CD8-positive, alpha-beta memory T cell (primary cell): ENCODE measurements around the gene FNDC3B. TPM values are rescaled to one million over a fixed set of nuclear protein-coding genes. Genes with fewer than 3 reads are reported as not detected.
"Not testable (repeated sequence)": the region's sequence is repeated elsewhere in the genome, so short reads cannot be mapped to it uniquely, and the experiment has no call there.

Source experiments
- CTCF ChIA-PET: fragments of 350-600 bp; sonication (Branson Sonifier 250); formaldehyde crosslinking; loops from one replicate; lab custom pipeline; 2021; ENCODE audit warnings: antibody characterized with exemption; lab: Charles Lee
- POLR2A ChIA-PET: fragments of 350-600 bp; sonication (Branson Sonifier 250); formaldehyde crosslinking; loops from one replicate; lab custom pipeline; 2021; ENCODE audit warnings: antibody characterized with exemption; lab: Charles Lee
- DNase-seq, 5 donors: peaks; one replicate each; pipeline versions ENCODE4 v3.0.0 to v3.0.0-alpha.2; 2020 to 2022; ENCODE audit warnings: mixed read lengths in 1 of 5
- H3K27ac ChIP-seq: one replicate; pipeline ENCODE4 v1.7.0; 2013; ENCODE audit warnings: low read depth, mild to moderate bottlenecking, low read length, moderate library complexity
- H3K27me3 ChIP-seq: 2 replicates; pipeline ENCODE4 v1.7.0; 2013; ENCODE audit warnings: low read length, mild to moderate bottlenecking; ENCODE audit not compliant: insufficient read depth, poor library complexity, severe bottlenecking
- H3K36me3 ChIP-seq: 2 replicates; pipeline ENCODE4 v1.7.0; 2013; ENCODE audit warnings: mild to moderate bottlenecking, low read length, moderate library complexity; ENCODE audit not compliant: insufficient read depth
- H3K4me1 ChIP-seq: 2 replicates; pipeline ENCODE4 v1.7.0; 2013; ENCODE audit warnings: mild to moderate bottlenecking, low read length, moderate library complexity; ENCODE audit not compliant: insufficient read depth
- H3K4me3 ChIP-seq: 2 replicates; pipeline ENCODE4 v1.7.0; 2013; ENCODE audit warnings: mild to moderate bottlenecking, low read length
- H3K9me3 ChIP-seq: 2 replicates; pipeline ENCODE4 v1.7.0; 2013; ENCODE audit warnings: mild to moderate bottlenecking, low read length
- H3K27ac Mint-ChIP-seq, 8 donors: one replicate each; pipeline ENCODE4 v1.8.0; 2020 to 2021; ENCODE audit warnings: mixed read lengths in 8 of 8, mild to moderate bottlenecking in 6 of 8, inconsistent platforms in 3 of 8, moderate library complexity in 3 of 8
- H3K27me3 Mint-ChIP-seq, 2 donors: one replicate each; pipeline ENCODE4 v1.8.0; 2020 to 2021; ENCODE audit warnings: mixed read lengths in 2 of 2, mild to moderate bottlenecking in 1 of 2, moderate library complexity in 1 of 2
- H3K36me3 Mint-ChIP-seq, 3 donors: one replicate each; pipeline ENCODE4 v1.8.0; 2020 to 2021; ENCODE audit warnings: mixed read lengths in 3 of 3, inconsistent platforms in 1 of 3, mild to moderate bottlenecking in 1 of 3
- H3K4me1 Mint-ChIP-seq, 3 donors: one replicate each; pipeline ENCODE4 v1.8.0; 2020 to 2021; ENCODE audit warnings: mixed read lengths in 3 of 3, inconsistent platforms in 1 of 3, mild to moderate bottlenecking in 1 of 3
- H3K4me3 Mint-ChIP-seq, 7 donors: one replicate each; pipeline ENCODE4 v1.8.0; 2020 to 2021; ENCODE audit warnings: mixed read lengths in 7 of 7, mild to moderate bottlenecking in 6 of 7, moderate library complexity in 4 of 7, inconsistent platforms in 2 of 7
- H3K9me3 Mint-ChIP-seq, 5 donors: one replicate each; pipeline ENCODE4 v1.8.0; 2020 to 2022; ENCODE audit warnings: mixed read lengths in 5 of 5, mild to moderate bottlenecking in 3 of 5, moderate library complexity in 2 of 5, inconsistent platforms in 1 of 5
- polyA plus RNA-seq: library from polyadenylated mRNA; unstranded; fragments of 300-500 nt; fragmentation: Illumina TruSeq; gene quantifications from one replicate; pipeline ENCODE4 v1.2.3, GENCODE V29; 2021
- total RNA-seq, 2 experiments: library from RNA; stranded (reverse); gene quantifications; one replicate each; pipeline ENCODE4 v1.2.3, GENCODE V29; 2021

FNDC3B gene
- total and polyA plus RNA-seq, 3 experiments from 2014 or later = 8.7 to 18.6 (median 17.4) TPM

DNA sequence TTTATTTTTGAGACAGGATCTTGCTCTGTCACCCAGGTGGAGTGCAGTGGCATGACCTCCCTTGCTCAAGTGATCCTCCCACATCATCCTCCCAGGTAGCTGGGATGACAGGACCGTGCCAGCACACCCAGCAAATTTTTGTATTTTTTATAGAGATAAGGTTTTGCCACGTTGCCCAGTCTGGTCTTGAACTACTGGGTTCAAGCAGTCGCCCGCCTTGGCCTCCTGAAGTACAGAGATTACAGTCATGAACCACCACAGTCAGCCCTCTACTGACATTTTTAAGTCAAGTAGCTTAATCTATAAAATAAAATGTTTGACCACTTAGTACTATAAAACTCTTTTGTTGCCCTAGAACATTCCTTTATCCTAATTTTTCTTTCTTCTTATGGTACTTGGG is 198.8 kb downstream of the FNDC3B start:
- Histone ChIP-seq H3K9me3 (peaks cover 6% of the 10 kb centered on the region), H3K27ac (no peak overlapping the region), H3K27me3 (no peaks in the 10 kb centered on the region), H3K36me3 (no peaks in the 10 kb centered on the region), H3K4me3 (no peak overlapping the region), H3K4me1 (no peaks in the 10 kb centered on the region)
- peaks cover 0 to 13% (median 4%) of the 10 kb centered on the region in 3 donors for H3K4me1 Mint-ChIP-seq
- ChIA-PET POLR2A (no interaction called here), CTCF (no interaction called here)
- peak overlapping the region in 1 of 8 donors; percentile 40 for H3K27ac Mint-ChIP-seq
- no peak overlapping the region for H3K4me3 Mint-ChIP-seq
- DNase-seq = no peak
- no peaks in the 10 kb centered on the region for H3K27me3 Mint-ChIP-seq
- H3K36me3 Mint-ChIP-seq = peaks cover 14 to 26% (median 16%) of the 10 kb centered on the region in 3 donors
- H3K9me3 Mint-ChIP-seq = peaks cover 5 to 17% (median 14%) of the 10 kb centered on the region in 5 donors

DNA sequence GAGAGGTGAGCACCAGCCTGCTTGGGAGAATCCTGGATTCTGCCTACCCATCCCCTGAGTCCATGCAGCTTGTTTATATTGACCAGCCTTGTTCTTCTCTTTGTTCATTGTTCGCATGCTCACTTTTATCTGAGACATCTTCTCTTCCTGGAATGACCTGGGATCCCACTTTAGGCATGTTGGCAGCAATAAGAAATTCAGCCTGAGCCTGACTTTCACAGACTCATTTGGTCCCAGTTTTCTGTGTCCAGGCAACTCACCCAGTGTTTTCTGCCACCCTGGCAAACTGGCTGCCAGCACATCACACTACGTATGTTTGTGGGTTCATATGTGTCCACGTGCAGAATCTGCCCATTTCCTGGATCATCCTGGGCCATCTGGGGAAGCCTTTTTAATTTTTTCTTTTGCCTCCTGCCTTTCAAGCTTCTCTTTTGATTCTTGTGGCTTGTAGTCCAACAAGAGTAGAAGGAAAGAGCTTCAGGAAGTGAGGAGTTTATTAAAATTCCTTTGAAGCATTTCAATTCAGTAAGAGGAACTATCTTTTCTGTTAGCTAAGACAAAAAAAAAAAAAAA is 199.9 kb downstream of the FNDC3B start:
- no peaks in the 10 kb centered on the region for H3K36me3 ChIP-seq
- H3K4me3 Mint-ChIP-seq = peak overlapping the region in 1 of 7 donors; percentile 13
- no peak for DNase-seq
- peaks cover 5 to 22% (median 14%) of the 10 kb centered on the region in 5 donors for H3K9me3 Mint-ChIP-seq
- H3K36me3 Mint-ChIP-seq = peaks cover 16 to 32% (median 19%) of the 10 kb centered on the region in 3 donors
- H3K27ac Mint-ChIP-seq = peak overlapping the region in 1 of 8 donors; percentile 30
- CTCF ChIA-PET = no interaction called here
- H3K27me3 ChIP-seq = no peaks in the 10 kb centered on the region
- peaks cover 6 to 24% (median 6%) of the 10 kb centered on the region in 3 donors for H3K4me1 Mint-ChIP-seq
- H3K9me3 ChIP-seq = peaks cover 6% of the 10 kb centered on the region
- H3K27me3 Mint-ChIP-seq = no peaks in the 10 kb centered on the region
- POLR2A ChIA-PET = no interaction called here
- H3K4me1 ChIP-seq = no peaks in the 10 kb centered on the region
- no peak overlapping the region for H3K4me3 ChIP-seq
- H3K27ac ChIP-seq = no peak overlapping the region

DNA sequence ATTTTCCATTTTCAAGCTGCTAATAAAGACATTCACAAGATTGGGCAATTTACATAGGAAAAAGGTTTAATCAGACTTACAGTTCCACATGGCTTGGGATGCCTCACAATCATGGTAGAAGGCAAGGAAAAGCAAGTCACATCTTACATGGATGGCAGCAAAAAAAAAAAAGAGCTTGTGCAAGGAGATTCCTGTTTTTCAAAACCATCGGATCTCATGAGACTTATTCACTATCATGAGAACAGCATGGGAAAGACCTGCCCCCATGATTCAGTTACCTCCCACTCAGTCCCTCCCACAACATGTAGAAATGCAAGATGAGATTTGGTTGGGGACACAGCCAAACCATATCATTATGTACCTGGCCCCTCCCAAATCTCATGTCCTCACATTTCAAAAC is 202.0 kb downstream of the FNDC3B start:
- no peak overlapping the region for H3K4me3 Mint-ChIP-seq
- POLR2A ChIA-PET = no interaction called here

DNA sequence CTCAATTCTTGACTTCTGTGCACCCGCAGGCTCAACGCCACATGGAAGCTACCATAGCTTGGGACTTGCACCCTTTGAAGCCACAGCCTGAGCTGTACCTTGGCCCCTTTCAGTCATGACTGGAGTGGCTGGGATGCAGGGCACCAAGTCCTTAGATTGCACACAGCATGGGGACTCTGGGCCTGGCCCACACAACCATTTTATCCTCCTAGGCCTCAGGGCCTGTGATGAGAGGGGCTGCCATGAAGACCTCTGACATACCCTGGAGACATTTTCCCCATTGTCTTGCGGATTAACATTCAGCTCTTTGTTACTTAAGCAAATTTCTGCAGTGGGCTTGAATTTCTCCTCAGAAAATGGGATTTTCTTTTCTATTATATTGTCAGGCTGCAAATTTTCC is 203.1 kb downstream of the FNDC3B start:
- H3K27me3 ChIP-seq, H3K27me3 Mint-ChIP-seq, POLR2A ChIA-PET, H3K36me3 ChIP-seq, H3K4me1 ChIP-seq, H3K27ac ChIP-seq, H3K4me3 ChIP-seq, H3K27ac Mint-ChIP-seq, H3K4me3 Mint-ChIP-seq, CTCF ChIA-PET, DNase-seq, H3K9me3 ChIP-seq: not testable (repeated sequence)
- peaks cover 7 to 20% (median 11%) of the 10 kb centered on the region in 3 donors for H3K4me1 Mint-ChIP-seq
- peaks cover 5 to 22% (median 14%) of the 10 kb centered on the region in 5 donors for H3K9me3 Mint-ChIP-seq
- H3K36me3 Mint-ChIP-seq = peaks cover 18 to 32% (median 23%) of the 10 kb centered on the region in 3 donors

More for the DNA sequence above, 202.0 kb downstream of the FNDC3B start:
- H3K27me3 ChIP-seq = no peaks in the 10 kb centered on the region
- Mint-ChIP-seq H3K4me1 (peaks cover 7 to 20% (median 11%) of the 10 kb centered on the region in 3 donors), H3K27me3 (peaks cover 0 to 4% of the 10 kb centered on the region in 2 donors), H3K27ac (no peak overlapping the region), H3K36me3 (peaks cover 16 to 32% (median 20%) of the 10 kb centered on the region in 3 donors), H3K9me3 (peaks cover 5 to 22% (median 14%) of the 10 kb centered on the region in 5 donors)
- peaks cover 6% of the 10 kb centered on the region for H3K9me3 ChIP-seq
- H3K4me3 ChIP-seq = no peak overlapping the region
- no peaks in the 10 kb centered on the region for H3K4me1 ChIP-seq
- no peak overlapping the region for H3K27ac ChIP-seq
- CTCF ChIA-PET = no interaction called here
- no peaks in the 10 kb centered on the region for H3K36me3 ChIP-seq
- DNase-seq = no peak

DNA sequence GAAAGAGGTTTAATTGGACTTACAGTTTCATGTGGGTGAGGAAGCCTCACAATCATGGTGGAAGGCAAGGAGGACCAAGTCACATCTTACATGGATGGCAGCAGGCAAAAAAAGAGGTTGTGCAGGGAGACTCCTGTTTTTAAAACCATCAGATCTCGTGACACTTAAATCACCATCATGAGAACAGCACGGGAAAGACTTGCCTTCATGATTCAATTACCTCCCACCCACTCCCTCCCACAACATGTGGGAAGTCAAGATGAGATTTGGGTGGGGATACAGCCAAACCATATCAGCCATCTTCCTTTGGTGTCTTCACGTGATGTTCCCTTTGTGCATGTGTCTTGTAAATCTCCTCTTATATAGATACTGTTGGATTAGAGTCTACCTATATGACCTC is 204.0 kb downstream of the FNDC3B start:
- H3K27me3 ChIP-seq, H3K27me3 Mint-ChIP-seq, H3K36me3 ChIP-seq, H3K4me3 Mint-ChIP-seq, DNase-seq, CTCF ChIA-PET, POLR2A ChIA-PET, H3K4me3 ChIP-seq, H3K4me1 ChIP-seq, H3K27ac ChIP-seq, H3K9me3 ChIP-seq: not testable (repeated sequence)
- Mint-ChIP-seq H3K4me1 (peaks cover 7 to 19% (median 11%) of the 10 kb centered on the region in 3 donors), H3K9me3 (peaks cover 5 to 22% (median 14%) of the 10 kb centered on the region in 5 donors), H3K27ac (peak overlapping the region in 1 of 8 donors; percentile 23), H3K36me3 (peaks cover 20 to 32% (median 25%) of the 10 kb centered on the region in 3 donors)

DNA sequence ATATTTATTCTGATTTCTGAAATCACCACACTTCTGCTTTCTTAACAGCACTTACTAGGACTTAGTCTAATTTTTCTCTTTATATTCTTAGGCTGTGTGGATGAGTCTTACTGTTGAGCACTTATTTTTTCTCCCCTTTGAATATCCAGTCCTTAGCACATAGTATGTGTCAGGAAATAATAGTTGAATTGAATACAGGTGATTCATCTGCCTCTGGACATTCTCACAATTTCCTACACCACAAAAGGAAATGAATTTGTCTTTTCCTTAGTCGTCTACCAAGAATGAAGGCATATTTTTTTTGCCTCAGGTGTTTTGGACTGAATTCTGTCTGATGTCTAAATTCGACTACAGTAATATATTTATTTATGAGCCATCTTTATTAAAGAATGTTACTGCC is 204.6 kb downstream of the FNDC3B start:
- Mint-ChIP-seq H3K27ac (no peak overlapping the region), H3K4me3 (no peak overlapping the region), H3K36me3 (peaks cover 20 to 32% (median 22%) of the 10 kb centered on the region in 3 donors), H3K4me1 (peaks cover 7 to 14% (median 11%) of the 10 kb centered on the region in 3 donors), H3K27me3 (peaks cover 0 to 4% of the 10 kb centered on the region in 2 donors), H3K9me3 (peaks cover 5 to 22% (median 14%) of the 10 kb centered on the region in 5 donors)
- ChIA-PET POLR2A (no interaction called here), CTCF (no interaction called here)
- no peaks in the 10 kb centered on the region for H3K36me3 ChIP-seq
- DNase-seq = no peak
- H3K4me1 ChIP-seq = no peaks in the 10 kb centered on the region
- no peaks in the 10 kb centered on the region for H3K27me3 ChIP-seq
- H3K27ac ChIP-seq = no peak overlapping the region
- no peak overlapping the region for H3K4me3 ChIP-seq
- H3K9me3 ChIP-seq = peaks cover 6% of the 10 kb centered on the region

DNA sequence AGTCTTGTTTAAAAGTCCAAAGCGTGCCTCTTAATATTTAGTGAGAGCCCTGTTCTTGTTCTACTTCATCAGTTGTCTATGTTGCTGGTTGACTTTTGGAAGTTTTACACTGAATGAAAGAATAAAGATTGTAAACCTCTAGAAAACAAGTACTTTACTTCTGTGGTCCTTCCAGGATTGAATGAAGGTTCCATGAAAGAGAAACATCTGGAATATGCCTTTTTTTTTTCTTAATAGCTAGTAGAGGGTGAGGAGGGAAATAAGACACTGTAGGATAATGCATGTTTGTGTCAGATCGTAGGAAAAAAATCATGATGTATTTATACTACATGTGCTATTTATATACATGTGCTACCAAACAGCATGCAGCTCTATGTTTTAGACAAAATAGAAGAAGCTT is 205.9 kb downstream of the FNDC3B start:
- no peak overlapping the region for H3K27ac Mint-ChIP-seq
- peaks cover 5 to 22% (median 14%) of the 10 kb centered on the region in 5 donors for H3K9me3 Mint-ChIP-seq
- CTCF ChIA-PET = no interaction called here

DNA sequence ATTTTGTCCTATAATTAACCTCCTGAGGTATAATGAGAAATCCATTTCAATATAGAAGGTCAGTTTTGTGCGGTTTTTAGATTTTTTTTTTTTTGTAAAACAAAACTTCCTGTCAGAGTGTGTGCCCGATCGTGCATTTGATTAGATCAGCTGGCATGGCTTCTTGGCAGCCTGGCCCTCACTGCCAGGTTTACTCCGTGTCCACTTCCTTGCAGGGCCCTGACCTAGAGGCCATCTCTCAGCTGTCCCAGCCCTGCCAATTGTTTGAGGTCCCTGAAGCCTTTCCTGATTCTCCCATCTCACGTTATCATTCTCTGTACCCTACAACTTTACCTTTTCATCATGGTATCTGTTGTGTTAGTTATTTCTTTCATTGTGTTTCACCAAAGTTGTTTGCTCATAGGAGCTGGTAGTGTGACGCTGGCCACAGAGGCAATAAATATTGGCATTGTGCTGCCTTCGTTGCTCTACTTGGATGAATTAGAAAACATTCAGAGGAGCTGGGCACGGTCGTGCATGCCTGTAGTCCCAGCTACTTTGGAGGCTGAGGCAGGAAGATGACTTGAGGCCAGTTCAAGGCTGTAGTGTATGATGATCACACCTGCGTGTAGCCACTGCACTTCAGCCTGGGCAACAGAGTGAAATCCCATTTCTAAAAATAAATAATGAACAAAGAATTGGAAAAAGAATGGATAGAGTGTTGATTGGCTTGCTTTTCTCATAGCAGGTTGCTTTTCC is 206.9 kb downstream of the FNDC3B start:
- no peak for DNase-seq
- H3K9me3 Mint-ChIP-seq = peaks cover 5 to 21% (median 11%) of the 10 kb centered on the region in 5 donors
- ChIA-PET POLR2A (no interaction called here), CTCF (no interaction called here)
- peaks cover 6% of the 10 kb centered on the region for H3K9me3 ChIP-seq
- peaks cover 7 to 14% (median 11%) of the 10 kb centered on the region in 3 donors for H3K4me1 Mint-ChIP-seq
- no peak overlapping the region for H3K27ac Mint-ChIP-seq
- H3K4me3 ChIP-seq = no peak overlapping the region
- no peaks in the 10 kb centered on the region for H3K27me3 ChIP-seq
- no peaks in the 10 kb centered on the region for H3K36me3 ChIP-seq
- peak overlapping the region in 1 of 7 donors; percentile 40 for H3K4me3 Mint-ChIP-seq
- no peak overlapping the region for H3K27ac ChIP-seq
- H3K4me1 ChIP-seq = no peaks in the 10 kb centered on the region
- peaks cover 0 to 4% of the 10 kb centered on the region in 2 donors for H3K27me3 Mint-ChIP-seq
- peaks cover 17 to 22% (median 20%) of the 10 kb centered on the region in 3 donors for H3K36me3 Mint-ChIP-seq

More for the DNA sequence above, 205.9 kb downstream of the FNDC3B start:
- Histone ChIP-seq H3K9me3 (peaks cover 6% of the 10 kb centered on the region), H3K27ac (no peak overlapping the region), H3K4me1 (no peaks in the 10 kb centered on the region), H3K4me3 (no peak overlapping the region), H3K36me3 (no peaks in the 10 kb centered on the region), H3K27me3 (no peaks in the 10 kb centered on the region)
- DNase-seq = no peak
- POLR2A ChIA-PET = no interaction called here
- peaks cover 7 to 14% (median 11%) of the 10 kb centered on the region in 3 donors for H3K4me1 Mint-ChIP-seq
- H3K27me3 Mint-ChIP-seq = peaks cover 0 to 4% of the 10 kb centered on the region in 2 donors
- H3K4me3 Mint-ChIP-seq = no peak overlapping the region
- peaks cover 21 to 29% (median 22%) of the 10 kb centered on the region in 3 donors for H3K36me3 Mint-ChIP-seq
